CD4-positive, alpha-beta T cell treated with Interleukin-6 at 100 ng/mL for 8 hours (primary cell): ENCODE data around the gene TUFT1.
A peak's percentile ranks its signal among the peaks of the same experiment; 100 is the strongest.

Experiments used
- DNase-seq: peaks from one replicate; pipeline ENCODE4 v3.0.0-alpha.2; 2020; ENCODE audit warnings: mixed read lengths, low spot score

The TUFT1 gene

GRCh38 chr1:151540021-151540981, at the start of gene TUFT1:
Gene TUFT1, plus strand, starts transcription at chr1:151540309. Its CDS starts 58 bp downstream, at chr1:151540367.
- peak; percentile 92 for DNase-seq

- no peak for DNase-seq
These were observed 48.5 kb upstream of the TUFT1 start for GRCh38 chr1:151491641-151492040.

- no peak for DNase-seq
These were observed 48.0 kb upstream of the TUFT1 start for GRCh38 chr1:151492120-151492519.

GRCh38 chr1:151493042-151493441, 47.1 kb upstream of the TUFT1 start:
- no peak for DNase-seq

- DNase-seq: no peak
These were observed 45.3 kb upstream of the TUFT1 start for GRCh38 chr1:151494741-151495281.

- no peak for DNase-seq
These were observed 44.8 kb upstream of the TUFT1 start for GRCh38 chr1:151495316-151495715.

- DNase-seq: no peak
These were observed 40.7 kb upstream of the TUFT1 start for GRCh38 chr1:151499365-151499764.

- no peak for DNase-seq
These were observed 40.2 kb upstream of the TUFT1 start for GRCh38 chr1:151499930-151500329.

- no peak for DNase-seq
These were observed 38.6 kb upstream of the TUFT1 start for GRCh38 chr1:151501474-151501873.

GRCh38 chr1:151502035-151502700, 37.9 kb upstream of the TUFT1 start:
- DNase-seq: no peak

- DNase-seq: no peak
These were observed 37.0 kb upstream of the TUFT1 start for GRCh38 chr1:151502859-151503780.

- no peak for DNase-seq
These were observed 35.9 kb upstream of the TUFT1 start for GRCh38 chr1:151504252-151504651.

GRCh38 chr1:151504759-151505158, 35.4 kb upstream of the TUFT1 start:
- no peak for DNase-seq

GRCh38 chr1:151508833-151509232, 31.3 kb upstream of the TUFT1 start:
- DNase-seq: no peak

GRCh38 chr1:151509350-151510019, 30.6 kb upstream of the TUFT1 start:
- DNase-seq: no peak

- no peak for DNase-seq
These were observed 30.1 kb upstream of the TUFT1 start for GRCh38 chr1:151510020-151510405.

- DNase-seq: no peak
These were observed 29.5 kb upstream of the TUFT1 start for GRCh38 chr1:151510614-151510956.

- DNase-seq: peak; percentile 91
These were observed 29.0 kb upstream of the TUFT1 start, which contains the start of gene CGN for GRCh38 chr1:151510957-151511635. Gene CGN, plus strand, starts transcription at chr1:151511387. Its CDS starts 7,133 bp downstream, at chr1:151518520.

- DNase-seq: peak; percentile 4
These were observed 28.4 kb upstream of the TUFT1 start for GRCh38 chr1:151511636-151512215.

GRCh38 chr1:151512326-151512725, 27.8 kb upstream of the TUFT1 start:
- DNase-seq: no peak
